Stimulated activated CD4-positive, alpha-beta T cell treated with anti-CD3 and anti-CD28 coated beads, Interleukin-1b, Interleukin-23, amount 100 ng/mL, for 48 hours (primary cell): ENCODE data around the gene PATZ1.
"Not testable (repeated sequence)": the region's sequence is repeated elsewhere in the genome, so short reads cannot be mapped to it uniquely, and the experiment has no call there.

Experiments
- DNase-seq: peaks from one replicate; pipeline ENCODE4 v3.0.0-alpha.2; 2020

Gene PATZ1

GRCh38 chr22:31342389-31343140 is 3.6 kb downstream of the PATZ1 start:
- no peak for DNase-seq

GRCh38 chr22:31341386-31342088 is 4.6 kb downstream of the PATZ1 start:
- DNase-seq, result no peak

GRCh38 chr22:31340765-31341247 is 5.3 kb downstream of the PATZ1 start:
- DNase-seq, result no peak

- DNase-seq, result no peak
Measured at GRCh38 chr22:31340360-31340759, 5.8 kb downstream of the PATZ1 start.

- DNase-seq, result no peak
Measured at GRCh38 chr22:31339148-31339832, 6.9 kb downstream of the PATZ1 start.

GRCh38 chr22:31337178-31337577 is 9.0 kb downstream of the PATZ1 start:
- peak; percentile 56 for DNase-seq

GRCh38 chr22:31334329-31334728 is 11.8 kb downstream of the PATZ1 start:
- no peak for DNase-seq

- no peak for DNase-seq
Measured at GRCh38 chr22:31333641-31334040, 12.5 kb downstream of the PATZ1 start.

GRCh38 chr22:31332886-31333285 is 13.3 kb downstream of the PATZ1 start:
- no peak for DNase-seq

- no peak for DNase-seq
Measured at GRCh38 chr22:31332010-31332409, 14.1 kb downstream of the PATZ1 start.

GRCh38 chr22:31329453-31330215 is 16.5 kb downstream of the PATZ1 start:
- no peak for DNase-seq

GRCh38 chr22:31329029-31329428 is 17.1 kb downstream of the PATZ1 start:
- DNase-seq, result no peak

- no peak for DNase-seq
Measured at GRCh38 chr22:31328544-31328960, 17.6 kb downstream of the PATZ1 start.

- no peak for DNase-seq
Measured at GRCh38 chr22:31327806-31328543, 18.2 kb downstream of the PATZ1 start.

GRCh38 chr22:31326877-31327276 is 19.3 kb downstream of the PATZ1 start:
- no peak for DNase-seq

GRCh38 chr22:31323578-31324550 is 22.3 kb downstream of the PATZ1 start:
- no peak for DNase-seq

GRCh38 chr22:31321421-31321820 is 24.7 kb downstream of the PATZ1 start:
- no peak for DNase-seq

GRCh38 chr22:31314220-31314619 is 31.9 kb downstream of the PATZ1 start:
- not testable (repeated sequence) for DNase-seq

- DNase-seq, result peak; percentile 59
Measured at GRCh38 chr22:31313366-31314147, 32.6 kb downstream of the PATZ1 start.

GRCh38 chr22:31308181-31308580 is 38.0 kb downstream of the PATZ1 start:
- no peak for DNase-seq
